ENCODE measurements around the gene ERC1. TPM values are rescaled to one million over a fixed set of nuclear protein-coding genes. Genes with fewer than 3 reads are reported as not detected.
"Not testable (repeated sequence)": the region's sequence is repeated elsewhere in the genome, so short reads cannot be mapped to it uniquely, and the experiment has no call there.

Gene ERC1
- total and polyA plus RNA-seq, 3 experiments from 2014 or later: 11.0 to 24.2 (median 22.6) TPM

DNA sequence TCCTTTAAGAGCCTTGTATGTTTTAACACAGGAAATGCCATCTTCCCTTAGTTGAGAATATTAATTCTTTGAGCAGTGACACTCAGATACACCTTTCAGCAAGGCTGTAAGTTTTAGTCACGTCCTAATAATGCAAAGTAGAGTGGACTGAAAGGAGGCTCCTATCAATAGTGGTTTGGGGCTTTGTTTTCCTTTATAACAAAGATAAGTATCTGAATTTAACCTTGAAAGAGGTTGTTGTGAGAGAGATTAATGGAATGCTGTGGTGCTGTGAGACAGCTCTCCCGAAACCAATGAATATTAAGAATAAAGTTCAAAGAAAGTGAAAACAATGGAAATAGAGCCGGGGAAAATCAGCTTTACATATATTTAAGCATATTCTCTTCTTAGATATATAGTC is 259.6 kb downstream of the ERC1 start:
- Histone ChIP-seq H3K27me3 (ENCODE audit: insufficient read depth, low read length, poor library complexity, severe bottlenecking) (no peaks in the 10 kb centered on the region), H3K4me1 (ENCODE audit: insufficient read depth, low read length) (no peaks in the 10 kb centered on the region), H3K36me3 (ENCODE audit: insufficient read depth, low read length) (no peaks in the 10 kb centered on the region), H3K27ac (ENCODE audit: low read depth, low read length) (no peak overlapping the region), H3K4me3 (ENCODE audit: low read length) (no peak overlapping the region), H3K9me3 (ENCODE audit: low read length) (no peaks in the 10 kb centered on the region)
- Mint-ChIP-seq H3K27ac (no peak overlapping the region), H3K27me3 (no peaks in the 10 kb centered on the region), H3K36me3 (peaks cover 0 to 5% (median 2%) of the 10 kb centered on the region in 3 donors), H3K9me3 (no peaks in the 10 kb centered on the region), H3K4me1 (no peaks in the 10 kb centered on the region), H3K4me3 (no peak overlapping the region)
- CTCF ChIA-PET: no interaction called here
- POLR2A ChIA-PET: no interaction called here
- DNase-seq: no peak

DNA sequence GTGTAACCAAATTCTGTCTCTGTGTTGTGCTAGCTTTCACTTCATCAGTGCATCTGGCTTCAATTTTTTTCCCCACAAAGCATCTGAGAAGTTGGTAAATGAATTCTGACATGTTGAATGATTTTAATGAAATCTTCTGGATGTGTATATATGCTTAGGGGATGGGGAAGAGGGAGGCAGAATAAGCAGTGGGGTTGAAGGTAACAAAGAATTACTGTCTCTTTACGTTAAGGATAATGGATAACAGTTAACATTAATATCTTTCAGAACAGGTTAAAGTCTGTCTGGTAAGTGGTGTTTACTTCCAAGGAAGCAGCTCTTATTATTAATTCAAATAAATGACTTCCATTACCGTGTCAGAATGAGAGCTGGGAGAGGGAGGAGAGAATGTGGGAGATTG is 261.7 kb downstream of the ERC1 start:
- no peaks in the 10 kb centered on the region for H3K9me3 ChIP-seq (ENCODE audit: low read length)
- Mint-ChIP-seq H3K36me3 (peaks cover 0 to 8% (median 2%) of the 10 kb centered on the region in 3 donors), H3K27ac (no peak overlapping the region), H3K4me3 (no peak overlapping the region), H3K27me3 (no peaks in the 10 kb centered on the region), H3K9me3 (no peaks in the 10 kb centered on the region), H3K4me1 (no peaks in the 10 kb centered on the region)
- ChIA-PET CTCF (no interaction called here), POLR2A (no interaction called here)
- DNase-seq: no peak
- no peak overlapping the region for H3K4me3 ChIP-seq (ENCODE audit: low read length)
- no peaks in the 10 kb centered on the region for H3K36me3 ChIP-seq (ENCODE audit: insufficient read depth, low read length)
- H3K4me1 ChIP-seq (ENCODE audit: insufficient read depth, low read length): no peaks in the 10 kb centered on the region
- no peaks in the 10 kb centered on the region for H3K27me3 ChIP-seq (ENCODE audit: insufficient read depth, low read length, poor library complexity, severe bottlenecking)
- H3K27ac ChIP-seq (ENCODE audit: low read depth, low read length): no peak overlapping the region

DNA sequence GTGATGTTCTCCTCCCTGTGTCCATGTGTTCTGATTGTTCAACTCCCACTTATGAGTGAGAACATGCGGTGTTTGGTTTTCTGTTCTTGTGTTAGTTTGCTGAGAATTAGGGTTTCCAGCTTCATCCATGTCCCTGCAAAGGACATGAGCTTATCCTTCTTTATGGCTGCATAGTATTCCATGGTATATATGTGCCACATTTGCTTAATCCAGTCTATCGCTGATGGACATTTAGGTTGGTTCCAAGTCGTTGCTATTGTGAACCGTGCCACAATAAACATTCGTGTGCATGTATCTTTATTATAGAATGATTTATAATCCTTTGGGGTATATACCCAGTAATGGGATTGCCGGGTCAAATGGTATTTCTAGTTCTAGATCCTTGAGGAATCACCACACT is 264.1 kb downstream of the ERC1 start:
- H3K4me3 ChIP-seq (ENCODE audit: low read length); H3K4me3 Mint-ChIP-seq; H3K27ac ChIP-seq (ENCODE audit: low read depth, low read length); H3K9me3 ChIP-seq (ENCODE audit: low read length); H3K36me3 ChIP-seq (ENCODE audit: insufficient read depth, low read length); CTCF ChIA-PET; H3K27ac Mint-ChIP-seq; H3K4me1 ChIP-seq (ENCODE audit: insufficient read depth, low read length); H3K27me3 ChIP-seq (ENCODE audit: insufficient read depth, low read length, poor library complexity, severe bottlenecking); POLR2A ChIA-PET; DNase-seq; H3K4me1 Mint-ChIP-seq; H3K9me3 Mint-ChIP-seq; H3K27me3 Mint-ChIP-seq: not testable (repeated sequence)
- peaks cover 3 to 11% (median 4%) of the 10 kb centered on the region in 3 donors for H3K36me3 Mint-ChIP-seq

DNA sequence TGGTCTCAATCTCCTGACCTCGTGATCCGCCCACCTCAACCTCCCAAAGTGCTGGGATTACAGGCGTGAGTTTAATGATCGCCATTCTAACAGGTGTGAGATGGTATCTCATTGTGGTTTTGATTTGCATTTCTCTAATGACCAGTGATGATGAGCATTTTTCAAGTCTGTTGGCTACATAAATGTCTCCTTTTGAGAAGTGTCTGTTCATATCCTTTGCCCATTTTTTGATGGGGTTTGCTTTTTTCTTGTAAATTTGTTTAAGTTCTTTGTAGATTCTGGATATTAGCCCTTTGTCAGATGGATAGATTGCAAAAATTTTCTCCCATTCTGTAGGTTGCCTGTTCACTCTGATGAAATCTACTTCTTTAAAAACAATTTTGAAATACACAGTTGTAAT is 264.8 kb downstream of the ERC1 start:
- H3K4me3 ChIP-seq (ENCODE audit: low read length); H3K9me3 ChIP-seq (ENCODE audit: low read length); H3K4me3 Mint-ChIP-seq; H3K27me3 ChIP-seq (ENCODE audit: insufficient read depth, low read length, poor library complexity, severe bottlenecking); H3K27ac ChIP-seq (ENCODE audit: low read depth, low read length); H3K9me3 Mint-ChIP-seq; H3K27ac Mint-ChIP-seq; H3K27me3 Mint-ChIP-seq; DNase-seq; POLR2A ChIA-PET; H3K4me1 Mint-ChIP-seq; H3K4me1 ChIP-seq (ENCODE audit: insufficient read depth, low read length); H3K36me3 ChIP-seq (ENCODE audit: insufficient read depth, low read length); CTCF ChIA-PET: not testable (repeated sequence)
- peaks cover 4 to 15% (median 6%) of the 10 kb centered on the region in 3 donors for H3K36me3 Mint-ChIP-seq

DNA sequence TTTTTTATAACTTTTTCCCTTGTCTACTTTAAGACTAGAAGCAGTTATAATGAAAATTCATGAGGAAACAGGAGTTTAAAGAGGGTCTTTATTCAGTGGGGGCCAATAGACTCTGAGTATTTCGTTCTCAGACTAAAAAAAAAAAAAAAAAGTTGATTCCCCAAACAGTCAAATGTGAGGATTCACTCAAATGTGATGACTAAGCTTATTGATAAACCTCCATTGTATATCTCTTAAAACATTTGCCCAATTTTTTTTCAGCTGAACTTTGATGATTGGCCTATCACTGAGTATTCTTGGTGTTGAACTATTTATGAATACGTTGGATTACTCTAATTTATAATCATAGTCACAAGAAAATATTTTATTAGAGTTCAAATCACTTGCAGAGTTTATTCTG is 265.3 kb downstream of the ERC1 start:
- Mint-ChIP-seq H3K4me1 (no peaks in the 10 kb centered on the region), H3K36me3 (peaks cover 5 to 18% (median 7%) of the 10 kb centered on the region in 3 donors), H3K27ac (no peak overlapping the region), H3K27me3 (no peaks in the 10 kb centered on the region), H3K9me3 (no peaks in the 10 kb centered on the region), H3K4me3 (no peak overlapping the region)
- Histone ChIP-seq H3K36me3 (ENCODE audit: insufficient read depth, low read length) (no peaks in the 10 kb centered on the region), H3K27ac (ENCODE audit: low read depth, low read length) (no peak overlapping the region), H3K4me1 (ENCODE audit: insufficient read depth, low read length) (no peaks in the 10 kb centered on the region), H3K4me3 (ENCODE audit: low read length) (no peak overlapping the region), H3K9me3 (ENCODE audit: low read length) (no peaks in the 10 kb centered on the region), H3K27me3 (ENCODE audit: insufficient read depth, low read length, poor library complexity, severe bottlenecking) (no peaks in the 10 kb centered on the region)
- CTCF ChIA-PET: interaction anchor here (0.7 kb wide), 1 partner anchor 317 kb away, joined by 4 read pairs; no protein-coding TSS in a partner anchor
- no peak for DNase-seq
- POLR2A ChIA-PET: no interaction called here

DNA sequence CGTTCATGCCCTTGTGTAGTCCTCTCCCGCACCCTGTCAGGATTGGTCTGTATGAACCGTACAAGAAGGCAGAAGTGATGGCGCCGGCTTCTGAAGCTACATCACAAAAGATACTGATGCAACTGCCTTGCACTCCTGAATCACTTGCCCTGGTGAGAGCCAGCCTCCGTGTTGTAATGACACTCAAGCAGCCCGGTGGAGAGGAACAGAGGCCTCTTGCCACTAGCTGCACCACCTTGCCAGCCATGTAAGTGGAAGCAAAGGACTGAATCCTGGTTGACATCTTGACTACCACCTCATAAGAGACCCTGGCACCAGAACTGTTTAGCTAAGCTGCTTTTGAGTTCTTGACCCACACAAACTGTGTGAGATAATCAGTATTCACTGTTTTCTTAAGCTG is 266.0 kb downstream of the ERC1 start:
- DNase-seq: no peak
- no peaks in the 10 kb centered on the region for H3K36me3 ChIP-seq (ENCODE audit: insufficient read depth, low read length)
- CTCF ChIA-PET: no interaction called here
- POLR2A ChIA-PET: no interaction called here
- H3K4me3 ChIP-seq (ENCODE audit: low read length): no peak overlapping the region
- Mint-ChIP-seq H3K27ac (no peak overlapping the region), H3K4me1 (no peaks in the 10 kb centered on the region), H3K4me3 (no peak overlapping the region), H3K9me3 (no peaks in the 10 kb centered on the region), H3K36me3 (peaks cover 9 to 24% (median 9%) of the 10 kb centered on the region in 3 donors), H3K27me3 (no peaks in the 10 kb centered on the region)
- no peaks in the 10 kb centered on the region for H3K4me1 ChIP-seq (ENCODE audit: insufficient read depth, low read length)
- H3K27me3 ChIP-seq (ENCODE audit: insufficient read depth, low read length, poor library complexity, severe bottlenecking): no peaks in the 10 kb centered on the region
- no peak overlapping the region for H3K27ac ChIP-seq (ENCODE audit: low read depth, low read length)
- no peaks in the 10 kb centered on the region for H3K9me3 ChIP-seq (ENCODE audit: low read length)

DNA sequence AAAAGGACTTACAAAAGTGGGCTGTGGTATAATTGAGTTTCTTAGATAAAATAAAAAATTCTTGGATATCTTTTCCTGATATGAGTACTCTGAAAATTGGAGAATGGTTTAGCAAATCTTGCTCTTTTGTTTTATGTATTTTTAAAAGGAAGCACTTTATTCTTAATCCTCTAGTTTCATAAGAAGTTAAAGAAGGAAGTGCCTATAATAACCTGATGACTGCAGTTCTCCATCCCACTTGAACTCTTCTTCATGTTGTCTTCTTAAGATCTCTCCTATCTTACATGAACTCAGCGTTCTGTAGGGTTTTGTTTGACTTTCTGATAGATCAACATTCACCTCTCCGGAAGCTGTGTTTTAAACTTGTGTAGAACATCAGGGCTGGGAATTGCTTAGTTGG is 271.0 kb downstream of the ERC1 start:
- Histone ChIP-seq H3K36me3 (ENCODE audit: insufficient read depth, low read length) (peaks cover 6% of the 10 kb centered on the region), H3K4me3 (ENCODE audit: low read length) (no peak overlapping the region), H3K27ac (ENCODE audit: low read depth, low read length) (no peak overlapping the region), H3K27me3 (ENCODE audit: insufficient read depth, low read length, poor library complexity, severe bottlenecking) (no peaks in the 10 kb centered on the region), H3K4me1 (ENCODE audit: insufficient read depth, low read length) (no peaks in the 10 kb centered on the region), H3K9me3 (ENCODE audit: low read length) (no peaks in the 10 kb centered on the region)
- no peak overlapping the region for H3K27ac Mint-ChIP-seq
- no peaks in the 10 kb centered on the region for H3K4me1 Mint-ChIP-seq
- DNase-seq: no peak
- H3K36me3 Mint-ChIP-seq: peaks cover 20 to 49% (median 21%) of the 10 kb centered on the region in 3 donors
- H3K9me3 Mint-ChIP-seq: no peaks in the 10 kb centered on the region
- CTCF ChIA-PET: no interaction called here
- POLR2A ChIA-PET: no interaction called here
- no peaks in the 10 kb centered on the region for H3K27me3 Mint-ChIP-seq
- no peak overlapping the region for H3K4me3 Mint-ChIP-seq

DNA sequence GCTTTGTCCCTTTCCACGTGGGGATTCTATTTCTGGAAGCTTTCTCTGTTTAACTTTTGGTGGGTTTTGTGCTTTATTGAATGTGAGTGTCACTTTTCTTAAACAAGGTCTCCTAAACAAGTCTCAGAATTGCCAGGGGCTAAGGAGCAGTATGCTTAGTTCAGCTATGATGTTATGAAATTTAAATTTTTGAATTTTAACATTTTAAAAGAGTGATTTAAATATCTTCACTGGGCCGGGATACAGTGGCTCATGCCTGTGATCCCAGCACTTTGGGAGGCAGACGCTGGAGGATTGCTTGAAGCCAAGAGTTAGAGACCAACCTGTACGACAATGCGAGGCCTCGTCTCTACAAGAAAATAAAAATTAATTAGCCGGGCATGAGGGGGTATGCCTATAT is 276.2 kb downstream of the ERC1 start:
- Histone ChIP-seq H3K9me3 (ENCODE audit: low read length) (no peaks in the 10 kb centered on the region), H3K36me3 (ENCODE audit: insufficient read depth, low read length) (peaks cover 6% of the 10 kb centered on the region), H3K27ac (ENCODE audit: low read depth, low read length) (no peak overlapping the region), H3K4me1 (ENCODE audit: insufficient read depth, low read length) (no peaks in the 10 kb centered on the region), H3K4me3 (ENCODE audit: low read length) (no peak overlapping the region), H3K27me3 (ENCODE audit: insufficient read depth, low read length, poor library complexity, severe bottlenecking) (no peaks in the 10 kb centered on the region)
- ChIA-PET POLR2A (interaction anchor here (0.5 kb wide), 1 partner anchor 255 kb away, joined by 5 read pairs; no protein-coding TSS in a partner anchor), CTCF (no interaction called here)
- Mint-ChIP-seq H3K4me3 (no peak overlapping the region), H3K9me3 (no peaks in the 10 kb centered on the region), H3K4me1 (peaks cover 0 to 7% (median 5%) of the 10 kb centered on the region in 3 donors), H3K36me3 (peaks cover 11 to 32% (median 14%) of the 10 kb centered on the region in 3 donors), H3K27me3 (no peaks in the 10 kb centered on the region), H3K27ac (no peak overlapping the region)
- DNase-seq: no peak

DNA sequence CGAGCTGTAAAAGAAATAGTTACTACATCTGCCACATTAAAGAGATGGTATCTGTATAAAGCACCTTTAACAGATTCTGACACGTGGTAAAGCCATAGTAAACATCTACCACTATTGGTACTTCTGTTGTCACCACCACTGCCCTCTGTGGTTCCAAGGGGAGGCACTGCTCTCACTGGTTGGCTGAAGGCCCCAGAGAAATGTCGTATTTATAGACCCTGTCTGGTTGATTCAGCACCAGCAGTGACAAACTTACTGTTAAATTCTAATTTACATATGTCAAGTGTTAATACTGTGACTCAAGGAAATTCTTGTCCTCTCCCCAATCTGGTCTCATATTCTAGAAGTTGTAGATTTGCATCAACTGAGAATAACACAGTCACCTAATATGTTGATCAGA is 281.1 kb downstream of the ERC1 start:
- Histone ChIP-seq H3K27me3 (ENCODE audit: insufficient read depth, low read length, poor library complexity, severe bottlenecking) (no peaks in the 10 kb centered on the region), H3K36me3 (ENCODE audit: insufficient read depth, low read length) (no peaks in the 10 kb centered on the region), H3K4me3 (ENCODE audit: low read length) (no peak overlapping the region), H3K4me1 (ENCODE audit: insufficient read depth, low read length) (no peaks in the 10 kb centered on the region), H3K27ac (ENCODE audit: low read depth, low read length) (no peak overlapping the region), H3K9me3 (ENCODE audit: low read length) (no peaks in the 10 kb centered on the region)
- H3K27me3 Mint-ChIP-seq: no peaks in the 10 kb centered on the region
- no peaks in the 10 kb centered on the region for H3K9me3 Mint-ChIP-seq
- ChIA-PET CTCF (no interaction called here), POLR2A (no interaction called here)
- H3K27ac Mint-ChIP-seq: peak overlapping the region in 1 of 8 donors; percentile 31
- H3K36me3 Mint-ChIP-seq: peaks cover 1 to 5% (median 4%) of the 10 kb centered on the region in 3 donors
- H3K4me3 Mint-ChIP-seq: no peak overlapping the region
- DNase-seq: peak in 1 of 5 donors; percentile 11
- peaks cover 0 to 9% (median 7%) of the 10 kb centered on the region in 3 donors for H3K4me1 Mint-ChIP-seq

Data from CD8-positive, alpha-beta memory T cell (primary cell).